ENCODE measurements around the gene FAM229B.

FAM229B gene

DNA sequence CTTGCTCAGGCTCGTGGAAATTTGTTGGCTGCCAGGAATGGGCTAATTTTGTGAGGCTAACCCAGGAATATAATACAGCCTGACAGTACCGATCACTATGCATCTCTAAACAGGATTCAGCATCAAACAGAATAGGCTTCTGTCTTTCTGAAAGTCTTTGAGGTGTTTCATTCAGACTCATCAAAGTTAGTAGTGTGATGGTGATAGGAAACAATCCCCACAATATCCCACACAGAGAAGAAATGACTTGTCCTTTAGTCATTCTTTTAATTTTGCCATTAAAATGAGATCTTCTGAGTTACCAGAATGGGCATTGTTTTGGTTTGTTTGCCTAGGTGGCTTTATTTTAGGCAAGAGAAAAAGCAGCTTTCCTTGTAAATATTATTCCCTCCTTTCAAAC lies 54.3 kb downstream of the FAM229B start:
- no peak for DNase-seq

DNA sequence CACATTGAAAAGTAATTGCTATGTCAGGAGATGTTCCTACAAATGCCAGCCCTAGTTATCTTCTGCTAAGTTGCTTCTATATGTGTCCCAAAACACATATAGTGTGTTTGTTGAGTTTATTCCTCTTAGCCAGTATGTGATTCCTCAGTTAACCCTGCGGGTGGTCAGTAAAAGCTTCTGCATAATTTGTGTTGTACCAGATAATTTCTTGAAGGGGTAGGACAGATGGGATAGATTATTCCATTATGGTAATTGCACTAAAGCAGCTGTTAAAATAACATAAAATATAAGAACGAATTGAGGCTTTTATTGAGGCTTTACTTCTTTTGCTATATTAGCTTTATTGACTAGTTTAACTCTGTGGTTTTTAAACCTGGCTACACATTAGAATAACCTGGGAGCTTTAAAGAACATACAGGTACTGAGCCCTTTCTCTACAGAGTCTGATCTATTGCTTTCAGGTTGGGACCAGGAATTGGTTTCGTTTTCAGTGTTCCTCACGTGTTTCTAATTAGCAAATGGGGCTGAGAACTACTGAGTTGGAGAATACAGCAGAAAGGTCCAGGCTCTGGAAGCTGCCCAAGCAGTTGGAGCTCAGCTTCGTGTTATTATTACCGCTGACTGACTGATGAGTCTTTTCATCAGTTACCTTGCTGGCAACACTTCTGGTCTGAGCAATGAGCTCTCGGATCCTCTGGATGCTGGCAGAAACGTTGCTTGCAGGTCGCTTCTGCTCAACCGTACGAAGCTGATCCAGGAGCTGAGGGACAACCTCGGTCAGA lies 56.9 kb downstream of the FAM229B start:
- no peak for DNase-seq

DNA sequence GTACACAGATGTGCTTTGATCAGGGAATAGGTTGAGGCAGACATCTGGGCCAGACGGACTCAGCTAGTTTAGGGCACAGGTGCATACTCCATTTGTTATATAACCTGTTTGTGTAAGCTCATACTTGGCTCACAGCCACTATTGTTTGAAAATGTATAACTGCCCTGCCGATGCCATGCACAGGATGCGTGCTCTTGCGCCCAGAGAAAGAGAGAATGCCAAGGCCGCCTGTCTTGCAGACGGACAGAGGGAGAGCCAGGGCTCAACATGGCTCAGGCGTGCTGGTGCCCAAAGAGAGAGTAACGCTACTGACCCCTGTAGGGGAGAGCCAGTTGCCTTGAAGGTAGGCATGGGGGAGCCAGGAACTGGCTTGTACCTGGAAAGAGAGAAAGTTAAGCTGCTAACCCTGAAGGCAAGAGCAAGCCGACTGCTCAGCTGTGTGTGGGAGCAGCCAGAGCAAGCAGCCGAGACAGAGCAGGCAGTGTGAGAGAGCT lies 57.7 kb downstream of the FAM229B start:
- no peak for DNase-seq

DNA sequence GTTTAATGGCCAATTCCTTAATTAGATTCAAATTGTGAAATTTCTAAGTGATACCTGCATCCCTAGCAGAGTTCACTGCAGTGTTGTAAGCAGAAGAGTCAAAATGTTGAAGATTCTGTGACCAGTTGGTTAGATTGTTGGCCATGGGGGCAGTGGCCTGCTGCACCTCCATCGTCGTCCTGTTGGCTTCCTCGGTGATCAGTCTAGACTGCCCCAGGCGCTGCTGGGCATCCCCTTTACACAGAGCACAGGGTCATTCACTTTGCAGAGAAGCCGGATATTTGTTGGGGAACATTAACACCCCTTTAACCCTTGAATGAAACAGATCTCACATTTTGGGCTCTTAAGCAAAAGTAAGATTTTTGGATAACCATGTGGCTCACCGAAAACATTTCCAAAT lies 60.7 kb downstream of the FAM229B start:
- no peak for DNase-seq

DNA sequence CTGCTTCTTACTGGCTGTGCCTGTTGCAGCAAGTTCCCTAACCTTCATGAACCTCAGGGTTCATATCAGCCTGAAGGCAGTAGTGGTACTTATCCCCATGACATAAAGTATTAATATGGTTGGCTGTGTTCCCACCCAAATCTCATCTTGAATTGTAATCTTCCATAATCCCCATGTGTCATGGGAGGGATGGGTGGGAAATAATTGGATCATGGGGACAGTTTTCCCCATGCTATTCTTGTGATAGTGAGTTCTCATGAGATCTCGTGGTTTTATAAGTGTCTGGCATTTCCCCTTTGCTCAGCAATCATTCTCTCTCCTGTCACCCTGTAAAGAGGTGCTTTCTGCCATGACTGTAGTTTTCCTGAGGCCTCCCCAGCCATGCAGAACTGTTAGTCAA lies 61.8 kb downstream of the FAM229B start:
- no peak for DNase-seq

DNA sequence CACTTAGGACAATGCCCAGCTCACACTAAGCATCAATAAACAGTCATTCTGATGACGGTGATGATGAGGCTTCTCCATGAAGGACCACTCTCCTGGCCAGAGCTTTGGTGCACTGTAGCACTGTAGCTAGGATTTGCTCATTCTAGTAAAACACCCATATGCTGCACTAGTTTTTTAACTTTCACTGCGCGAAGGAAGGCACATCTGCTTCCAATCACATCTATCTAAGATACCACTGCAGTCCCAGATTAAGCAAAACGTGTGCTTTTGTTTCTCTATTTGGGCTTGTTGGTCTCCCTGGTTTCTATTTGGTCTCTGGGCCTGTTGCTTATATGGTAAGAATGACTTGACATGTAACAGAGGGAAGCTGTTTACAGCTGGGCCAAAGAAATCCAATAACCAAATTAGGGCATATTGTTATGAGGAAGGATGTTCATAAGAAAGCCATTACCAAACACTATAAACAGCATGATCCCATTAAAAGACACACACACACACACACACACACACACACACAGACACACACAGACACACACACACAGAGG lies 62.4 kb downstream of the FAM229B start:
- DNase-seq = no peak

DNA sequence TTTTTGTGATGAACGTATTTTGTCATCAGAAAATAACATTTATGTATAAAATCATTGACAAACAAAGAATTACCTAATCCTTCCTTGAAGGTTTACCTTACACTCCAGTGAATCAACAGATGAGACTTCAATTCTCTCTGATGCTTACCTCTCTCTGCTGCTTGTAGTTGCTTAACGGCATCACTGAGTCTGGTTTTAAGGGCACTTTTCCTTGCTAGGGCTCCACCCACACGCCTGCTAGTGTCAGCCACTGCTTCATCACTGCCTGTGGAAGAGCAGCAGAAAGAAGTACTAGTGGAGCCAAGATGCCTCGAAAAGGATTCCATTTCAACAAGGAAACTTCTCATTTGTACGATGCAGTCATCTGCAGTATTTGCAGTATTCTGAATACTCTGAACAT lies 63.0 kb downstream of the FAM229B start:
- peak in 1 of 56 donors; percentile 2 for DNase-seq
